ENCODE measurements around the gene SSX2IP.
"Not testable (repeated sequence)": the region's sequence is repeated elsewhere in the genome, so short reads cannot be mapped to it uniquely, and the experiment has no call there.

The SSX2IP gene

GRCh38 chr1:84653130-84653677 is 37.1 kb downstream of the SSX2IP start:
- H3K27ac ChIP-seq, result no peak overlapping the region

GRCh38 chr1:84644472-84644871 is 45.8 kb downstream of the SSX2IP start:
- H3K27ac ChIP-seq, result no peak overlapping the region
- no peak for TF ChIP-seq ZFX (IDR thresholded peaks at IDR 0.05; ENCODE audit: borderline replicate concordance)
- TF ChIP-seq, protein P1, sequence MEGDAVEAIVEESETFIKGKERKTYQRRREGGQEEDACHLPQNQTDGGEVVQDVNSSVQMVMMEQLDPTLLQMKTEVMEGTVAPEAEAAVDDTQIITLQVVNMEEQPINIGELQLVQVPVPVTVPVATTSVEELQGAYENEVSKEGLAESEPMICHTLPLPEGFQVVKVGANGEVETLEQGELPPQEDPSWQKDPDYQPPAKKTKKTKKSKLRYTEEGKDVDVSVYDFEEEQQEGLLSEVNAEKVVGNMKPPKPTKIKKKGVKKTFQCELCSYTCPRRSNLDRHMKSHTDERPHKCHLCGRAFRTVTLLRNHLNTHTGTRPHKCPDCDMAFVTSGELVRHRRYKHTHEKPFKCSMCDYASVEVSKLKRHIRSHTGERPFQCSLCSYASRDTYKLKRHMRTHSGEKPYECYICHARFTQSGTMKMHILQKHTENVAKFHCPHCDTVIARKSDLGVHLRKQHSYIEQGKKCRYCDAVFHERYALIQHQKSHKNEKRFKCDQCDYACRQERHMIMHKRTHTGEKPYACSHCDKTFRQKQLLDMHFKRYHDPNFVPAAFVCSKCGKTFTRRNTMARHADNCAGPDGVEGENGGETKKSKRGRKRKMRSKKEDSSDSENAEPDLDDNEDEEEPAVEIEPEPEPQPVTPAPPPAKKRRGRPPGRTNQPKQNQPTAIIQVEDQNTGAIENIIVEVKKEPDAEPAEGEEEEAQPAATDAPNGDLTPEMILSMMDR (IDR thresholded peaks at IDR 0.05), result no peak

More at GRCh38 chr1:84653130-84653677, 37.1 kb downstream of the SSX2IP start:
- TF ChIP-seq, protein P1 (IDR thresholded peaks at IDR 0.05), result no peak
- TF ChIP-seq ZFX (IDR thresholded peaks at IDR 0.05; ENCODE audit: borderline replicate concordance), result no peak

DNA sequence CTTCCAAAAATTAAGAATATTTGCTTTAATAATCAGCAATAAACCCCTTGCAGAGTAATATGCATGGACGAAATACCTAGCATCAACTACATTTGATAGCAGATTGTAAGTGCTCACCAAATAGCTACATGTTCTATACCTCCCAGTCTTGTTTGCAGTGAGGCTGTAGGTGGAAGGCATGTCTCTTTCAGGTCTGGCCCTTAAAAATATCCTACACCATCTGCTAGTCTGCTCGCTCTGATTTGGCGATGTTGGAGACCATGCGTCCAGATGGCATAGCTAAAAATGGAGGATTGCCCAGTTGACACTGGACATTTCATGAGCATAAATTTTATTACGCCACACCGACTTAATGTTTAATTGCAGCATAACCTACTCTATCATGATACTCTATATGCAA is 47.1 kb downstream of the SSX2IP start:
- H3K27ac ChIP-seq, result no peak overlapping the region
- TF ChIP-seq, protein P1 (IDR thresholded peaks at IDR 0.05), result no peak
- TF ChIP-seq ZFX (IDR thresholded peaks at IDR 0.05; ENCODE audit: borderline replicate concordance), result no peak

DNA sequence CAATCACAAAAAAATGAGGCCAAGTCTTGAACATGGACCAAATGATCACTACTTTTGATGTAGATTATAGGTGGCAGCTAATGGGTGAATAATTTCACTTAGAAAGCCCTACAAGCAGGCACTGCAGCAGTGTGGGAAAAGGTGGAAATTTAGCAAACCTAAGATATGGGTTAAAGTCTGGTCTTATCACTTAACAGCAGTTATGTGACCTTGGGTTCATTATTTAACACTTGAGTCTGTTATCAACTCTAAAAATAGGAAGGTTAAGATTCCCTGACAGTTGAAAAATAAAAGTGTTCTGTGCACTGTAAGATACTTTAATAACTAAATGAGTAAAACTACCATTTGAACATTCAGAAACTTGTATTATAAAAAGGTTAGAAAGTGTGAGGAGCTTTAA is 47.5 kb downstream of the SSX2IP start:
- TF ChIP-seq ZFX (IDR thresholded peaks at IDR 0.05; ENCODE audit: borderline replicate concordance), result no peak
- TF ChIP-seq, protein P1 (IDR thresholded peaks at IDR 0.05), result no peak
- H3K27ac ChIP-seq, result no peak overlapping the region

GRCh38 chr1:84639731-84640130 is 50.5 kb downstream of the SSX2IP start:
- H3K27ac ChIP-seq, result not testable (repeated sequence)

GRCh38 chr1:84635429-84635828 is 54.8 kb downstream of the SSX2IP start:
- TF ChIP-seq, protein P1 (IDR thresholded peaks at IDR 0.05), result no peak
- no peak for TF ChIP-seq ZFX (IDR thresholded peaks at IDR 0.05; ENCODE audit: borderline replicate concordance)

DNA sequence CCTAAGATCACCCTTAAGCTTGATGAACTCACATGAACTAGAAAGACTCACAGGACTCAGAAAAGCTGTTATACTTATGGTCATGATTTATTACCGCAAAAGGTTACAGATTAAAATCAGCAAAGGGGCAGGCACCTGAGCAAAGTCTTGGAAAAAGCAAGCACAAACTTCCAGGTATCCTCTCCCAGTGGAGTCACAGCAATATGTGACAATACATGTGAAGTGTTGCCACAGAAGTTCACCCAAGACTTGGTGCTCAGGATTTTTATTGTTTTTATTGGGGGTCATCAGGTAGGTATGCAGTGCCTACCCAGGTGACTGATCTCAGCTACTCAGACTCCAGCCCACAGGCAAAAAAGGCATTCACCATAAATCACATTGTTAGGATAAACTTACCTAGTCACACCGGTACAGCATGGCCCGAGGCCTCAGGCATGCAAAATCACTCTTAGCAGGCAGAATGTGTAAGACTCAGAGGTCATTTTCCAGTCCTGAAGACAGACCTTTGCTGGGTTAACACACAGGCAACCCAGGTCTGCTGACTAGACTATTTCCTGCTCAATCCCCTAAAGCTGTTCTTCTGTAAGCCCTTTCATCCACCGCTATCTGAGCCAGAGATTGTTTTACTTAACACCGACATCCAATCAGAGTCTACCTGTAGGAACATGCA is 55.6 kb downstream of the SSX2IP start:
- TF ChIP-seq, protein P1 (IDR thresholded peaks at IDR 0.05), result no peak
- no peak for TF ChIP-seq ZFX (IDR thresholded peaks at IDR 0.05; ENCODE audit: borderline replicate concordance)
- no peak overlapping the region for H3K27ac ChIP-seq

More at GRCh38 chr1:84635429-84635828, 54.8 kb downstream of the SSX2IP start:
- H3K27ac ChIP-seq, result no peak overlapping the region

Data from 22Rv1 (cell line).